SK-N-SH (cell line): ENCODE measurements around the gene MRGPRE.

Experiments
- CHD2 ChIP-seq: fragments of 150-350 bp; IDR thresholded peaks from 2 replicates; pipeline ENCODE4 v1.6.1; 2018; ENCODE audit warnings: low read length; ENCODE audit not compliant: partially characterized antibody
- CTCF ChIP-seq: fragments of 200-600 bp; sonication (generic); IDR thresholded peaks from 2 replicates; pipeline ENCODE4 v1.6.1; 2017; ENCODE audit warnings: antibody characterized with exemption, mild to moderate bottlenecking, moderate library complexity
- EP300 ChIP-seq, 2 experiments: IDR thresholded peaks; 2 replicates each; pipeline versions ENCODE4 v1.4.0 to v1.6.1; 2012; ENCODE audit warnings: borderline replicate concordance in 1 of 2, low read depth in 1 of 2, low read length in 1 of 2
- EZH2phosphoT487 ChIP-seq: fragments of 200-600 bp; sonication (generic); IDR thresholded peaks from 2 replicates; pipeline ENCODE4 v1.6.1; 2017; ENCODE audit warnings: low read depth, mixed run types, mild to moderate bottlenecking, antibody characterized with exemption, moderate library complexity, borderline replicate concordance
- JUND ChIP-seq: IDR thresholded peaks from 2 replicates; pipeline ENCODE4 v1.4.0; 2012
- MXI1 ChIP-seq: IDR thresholded peaks from 2 replicates; pipeline ENCODE4 v1.6.1; 2012; ENCODE audit warnings: mild to moderate bottlenecking, low read depth, low read length, improper control_type of control experiment
- RAD21 ChIP-seq: IDR thresholded peaks from 2 replicates; pipeline ENCODE4 v1.6.1; 2012; ENCODE audit warnings: mild to moderate bottlenecking, low read length
- REST ChIP-seq: IDR thresholded peaks from 2 replicates; pipeline ENCODE4 v1.6.1; 2012; ENCODE audit warnings: mild to moderate bottlenecking, low read depth, low read length, moderate library complexity
- RFX5 ChIP-seq: IDR thresholded peaks from 2 replicates; pipeline ENCODE4 v1.6.1; 2012; ENCODE audit warnings: mild to moderate bottlenecking, improper control_type of control experiment, low read length
- RXRA ChIP-seq: IDR thresholded peaks from 2 replicates; pipeline ENCODE4 v1.4.0; 2012; ENCODE audit warnings: low read depth, mild to moderate bottlenecking, borderline replicate concordance
- SMC3 ChIP-seq: IDR thresholded peaks from 2 replicates; pipeline ENCODE4 v1.6.1; 2012; ENCODE audit warnings: low read depth, low read length, improper control_type of control experiment
- TAF1 ChIP-seq: IDR thresholded peaks from 2 replicates; pipeline ENCODE4 v1.6.1; 2012; ENCODE audit warnings: low read depth, mild to moderate bottlenecking, low read length, moderate library complexity, borderline replicate concordance
- TEAD4 ChIP-seq: IDR thresholded peaks from 2 replicates; pipeline ENCODE4 v1.4.0; 2012; ENCODE audit warnings: mild to moderate bottlenecking, borderline replicate concordance; ENCODE audit not compliant: insufficient read depth
- USF1 ChIP-seq: IDR thresholded peaks from 2 replicates; pipeline ENCODE4 v1.4.0; 2012; ENCODE audit warnings: low read depth, borderline replicate concordance

- TF ChIP-seq CTCF (no peak), TAF1 (no peak), RAD21 (no peak), TEAD4 (no peak), JUND (no peak), SMC3 (no peak), MXI1 (no peak), EP300 (IDR thresholded peaks at IDR 0.05; ENCODE audit: borderline replicate concordance in 1 of 2, low read depth in 1 of 2, low read length in 1 of 2) (no peak), CHD2 (no peak), RFX5 (no peak), EZH2phosphoT487 (no peak), REST (no peak), RXRA (no peak), USF1 (no peak)
These were observed 4.9 kb upstream of the MRGPRE start for GRCh38 chr11:3237119-3237518.
